Kasumi-1 (cell line): ENCODE results near the gene FMNL1.

Experiments used
- DNase-seq, 2 experiments: peaks; one replicate each; lab custom pipeline; 2025; lab: John Stamatoyannopoulos, UW

The FMNL1 gene

GRCh38 chr17:45282683-45283644 is 61.3 kb downstream of the FMNL1 start:
- no peak for DNase-seq

- no peak for DNase-seq
Measured at GRCh38 chr17:45283711-45284110, 62.0 kb downstream of the FMNL1 start.

GRCh38 chr17:45284176-45285140 is 62.8 kb downstream of the FMNL1 start:
- DNase-seq = no peak

GRCh38 chr17:45286286-45286685 is 64.6 kb downstream of the FMNL1 start:
- DNase-seq = no peak

GRCh38 chr17:45287526-45288500 is 66.1 kb downstream of the FMNL1 start:
- no peak for DNase-seq

GRCh38 chr17:45288825-45289224 is 67.1 kb downstream of the FMNL1 start:
- no peak for DNase-seq

DNA sequence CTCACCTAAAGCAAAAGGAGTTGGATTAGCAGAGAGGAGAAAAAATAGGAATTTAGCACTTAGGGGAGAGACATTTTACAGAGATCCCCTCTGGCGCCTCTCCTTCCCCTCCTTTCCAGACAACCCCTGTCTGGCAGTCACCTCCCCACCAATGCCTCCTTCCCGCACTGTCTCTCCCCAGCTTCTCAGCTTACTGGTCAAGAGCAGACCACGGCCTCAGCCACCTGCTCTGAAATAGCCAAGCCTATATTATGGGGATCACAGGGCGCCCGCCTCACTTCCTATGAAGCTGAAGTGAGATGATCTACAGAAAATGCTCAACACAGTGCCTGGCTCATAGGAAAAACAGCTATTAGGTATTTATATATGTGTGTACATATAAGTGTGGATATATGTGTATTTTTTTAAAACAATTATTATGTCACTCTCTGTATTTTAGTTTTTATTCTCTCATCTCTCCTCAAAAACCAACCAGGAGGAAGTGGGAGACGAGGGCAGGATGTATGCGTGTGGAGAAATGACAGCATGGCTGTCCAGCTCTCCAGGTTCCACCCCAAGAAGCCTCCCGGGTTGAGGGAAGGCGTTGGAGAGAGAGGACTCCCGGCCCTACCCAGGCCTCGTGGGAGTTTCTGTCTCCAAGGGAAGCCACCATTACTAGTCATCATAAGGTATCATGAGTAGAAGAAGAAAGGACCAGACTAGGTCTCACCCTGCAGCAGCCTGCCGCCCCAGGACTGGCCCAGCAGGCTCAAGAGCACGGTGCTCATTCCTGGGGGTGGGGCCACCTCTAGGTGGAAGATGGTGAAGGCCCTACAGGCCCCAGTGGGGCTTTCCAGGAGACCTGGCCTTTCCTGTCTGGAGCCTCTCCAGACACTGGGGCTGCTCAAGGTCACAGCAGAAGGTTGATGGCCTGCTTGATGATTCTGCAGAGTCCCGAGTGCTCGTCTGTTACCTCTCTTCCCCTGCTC is 67.9 kb downstream of the FMNL1 start:
- no peak for DNase-seq

- no peak for DNase-seq
Measured at GRCh38 chr17:45290269-45290765, 68.6 kb downstream of the FMNL1 start.

DNA sequence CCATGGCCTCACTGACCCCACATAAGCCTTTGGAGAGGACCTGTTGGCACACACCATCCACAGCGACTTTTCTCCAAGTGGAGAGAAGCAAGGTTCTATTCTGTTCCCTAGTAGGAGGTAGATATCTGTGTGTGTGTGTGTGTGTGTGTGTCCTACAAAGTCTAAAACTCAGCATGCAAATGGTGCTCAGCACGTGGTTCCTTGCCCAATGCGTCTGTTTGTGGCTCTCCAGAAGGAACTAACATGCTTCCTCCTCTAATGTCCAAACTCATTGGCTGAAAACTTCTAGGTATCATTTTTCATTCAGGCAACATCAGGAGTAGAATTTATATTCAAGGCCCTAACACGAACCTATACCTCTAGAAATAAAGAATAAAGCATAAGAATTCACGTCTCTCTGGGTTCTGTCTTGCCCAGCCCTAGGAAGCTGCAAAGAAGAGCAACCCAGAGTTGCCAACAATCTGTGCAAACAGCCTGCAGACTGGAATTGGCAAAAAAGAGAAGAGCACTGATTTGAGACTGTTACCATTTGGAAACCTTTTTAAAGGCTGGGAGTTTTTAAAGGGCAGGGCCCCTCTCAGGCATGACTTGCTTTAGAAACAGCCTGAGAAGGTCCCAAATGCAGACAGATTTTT is 69.6 kb downstream of the FMNL1 start:
- peak; percentile 76 to 85 for DNase-seq

GRCh38 chr17:45292696-45293412 is 71.2 kb downstream of the FMNL1 start:
- no peak for DNase-seq

DNA sequence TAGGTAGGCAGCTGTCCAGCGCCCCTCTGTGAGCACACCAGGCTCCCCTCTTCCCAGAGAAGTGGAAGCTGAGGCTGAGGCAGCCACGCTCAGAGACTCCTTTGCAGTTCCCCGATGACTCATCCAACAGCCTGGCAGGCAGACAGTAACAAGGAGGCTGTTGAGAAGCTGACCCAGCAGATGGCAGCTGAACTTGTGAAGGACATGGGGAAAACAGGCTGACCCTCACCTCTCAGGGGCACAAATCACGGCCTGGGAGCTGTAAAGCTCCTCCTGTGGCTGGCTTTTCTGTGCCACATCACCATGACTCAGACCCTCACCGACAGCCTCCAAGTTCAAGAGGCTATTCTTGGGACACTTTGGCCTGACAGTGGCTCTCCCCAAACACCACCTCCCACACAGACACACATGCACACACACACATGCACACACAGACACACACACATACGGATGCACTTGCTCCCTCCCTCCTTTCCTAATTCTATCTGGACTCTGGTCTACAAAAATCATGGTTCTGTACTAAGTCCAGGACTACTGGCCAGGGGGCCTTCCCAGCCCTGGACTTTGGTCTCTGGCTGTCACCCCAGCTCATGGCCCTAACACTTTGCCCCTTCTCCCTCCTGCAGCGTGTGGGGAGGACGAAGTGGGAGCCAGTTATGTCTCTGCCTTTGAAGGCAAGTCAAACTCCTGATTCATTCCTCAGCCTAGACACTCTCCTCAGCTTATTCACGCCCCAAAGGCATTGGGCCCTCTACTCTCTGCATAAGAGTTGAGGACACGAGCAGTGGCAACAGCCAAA is 71.9 kb downstream of the FMNL1 start:
- DNase-seq = peak; percentile 68 to 70

- no peak for DNase-seq
Measured at GRCh38 chr17:45294506-45294905, 72.8 kb downstream of the FMNL1 start.

- DNase-seq = peak; percentile 96 to 98
Measured at GRCh38 chr17:45296003-45296832, 74.5 kb downstream of the FMNL1 start.

- no peak for DNase-seq
Measured at GRCh38 chr17:45296833-45297124, 75.1 kb downstream of the FMNL1 start.
